H1 (cell line): ENCODE data around the gene FAM83G. TPM values are rescaled to one million over a fixed set of nuclear protein-coding genes. Genes with fewer than 3 reads are reported as not detected.

Source experiments
- CTCF ChIA-PET: fragments of 300-600 bp; sonication (Branson Sonifier 250); formaldehyde crosslinking; loops from one replicate; lab custom pipeline; 2021; ENCODE audit not compliant: partially characterized antibody; lab: Charles Lee
- POLR2A ChIA-PET: fragments of 300-600 bp; sonication (Branson Sonifier 250); formaldehyde crosslinking; loops from one replicate; lab custom pipeline; 2021; ENCODE audit warnings: inconsistent platforms; ENCODE audit not compliant: partially characterized antibody; lab: Charles Lee
- DNase-seq, 2 experiments: peaks; one replicate each; pipeline versions ENCODE4 v3.0.0 to v3.0.0-alpha.2; 2010 to 2022; ENCODE audit warnings: low spot score in 2 of 2, low read depth in 1 of 2, mixed read lengths in 1 of 2
- FAIRE-seq: peaks from 2 replicates; lab custom pipeline; 2011; peaks lifted over from hg19 to GRCh38; lab: Jason Lieb, UNC
- H2AFZ ChIP-seq: 2 replicates; pipeline ENCODE4 v1.8.1; 2012; ENCODE audit warnings: low read length, inconsistent platforms
- H2AK5ac ChIP-seq: 2 replicates; pipeline ENCODE4 v1.6.1; 2013; ENCODE audit warnings: low read depth, low read length
- H2BK120ac ChIP-seq: replicated peaks from 2 replicates; pipeline ENCODE3; 2013; ENCODE audit warnings: low read depth, low read length, inconsistent platforms
- H2BK12ac ChIP-seq: 2 replicates; pipeline ENCODE4 v1.6.1; 2013; ENCODE audit warnings: low read depth, low read length
- H2BK15ac ChIP-seq: 2 replicates; pipeline ENCODE4 v1.6.1; 2013; ENCODE audit warnings: low read length
- H2BK20ac ChIP-seq: 2 replicates; pipeline ENCODE4 v1.6.1; 2013; ENCODE audit warnings: low read length
- H2BK5ac ChIP-seq: 2 replicates; pipeline ENCODE4 v1.6.1; 2013; ENCODE audit warnings: low read depth, low read length
- H3K14ac ChIP-seq: 2 replicates; pipeline ENCODE4 v1.6.1; 2013; ENCODE audit warnings: inconsistent platforms; ENCODE audit not compliant: insufficient read length
- H3K18ac ChIP-seq: 2 replicates; pipeline ENCODE4 v1.6.1; 2013; ENCODE audit warnings: low read length; ENCODE audit errors: extremely low read depth
- H3K23ac ChIP-seq: 2 replicates; pipeline ENCODE4 v1.6.1; 2013; ENCODE audit warnings: inconsistent platforms; ENCODE audit not compliant: insufficient read length
- H3K23me2 ChIP-seq: 2 replicates; pipeline ENCODE4 v1.6.1; 2013; ENCODE audit warnings: low read depth, low read length
- H3K27ac ChIP-seq: 2 replicates; pipeline ENCODE4 v1.6.1; 2011; ENCODE audit warnings: low read depth, low read length, inconsistent platforms
- H3K27me3 ChIP-seq, 4 experiments: replicated peaks in 1 of 4; 1 replicate in 1 of 4; 2 replicates in 3 of 4; pipeline versions ENCODE4 v1.6.1 to v1.8.1; 2011 to 2013; ENCODE audit warnings: low read length in 3 of 4, mild to moderate bottlenecking in 3 of 4, inconsistent platforms in 2 of 4, mixed read lengths in 2 of 4, moderate library complexity in 1 of 4; ENCODE audit not compliant: control insufficient read depth in 3 of 4, insufficient read depth in 3 of 4; ENCODE audit errors: extremely low read depth in 1 of 4
- H3K36me3 ChIP-seq, 4 experiments: 2 replicates each; pipeline versions ENCODE4 v1.6.1 to v1.8.1; 2011 to 2013; ENCODE audit warnings: mild to moderate bottlenecking in 4 of 4, low read length in 3 of 4, moderate library complexity in 2 of 4, control low read depth in 1 of 4, inconsistent platforms in 1 of 4; ENCODE audit not compliant: insufficient read depth in 4 of 4, control insufficient read depth in 2 of 4
- H3K4ac ChIP-seq: replicated peaks from 2 replicates; pipeline ENCODE3; 2013; ENCODE audit warnings: low read length, low read depth, mixed read lengths, inconsistent platforms; ENCODE audit not compliant: insufficient read length
- H3K4me1 ChIP-seq, 4 experiments: replicated peaks in 1 of 4; 1 replicate in 1 of 4; 2 replicates in 3 of 4; pipeline versions ENCODE4 v1.6.1 to v1.8.1; 2011 to 2013; ENCODE audit warnings: low read length in 3 of 4, inconsistent platforms in 2 of 4, mixed read lengths in 1 of 4; ENCODE audit not compliant: insufficient read depth in 4 of 4, control insufficient read depth in 3 of 4
- H3K4me2 ChIP-seq, 2 experiments: 2 replicates each; pipeline versions ENCODE4 v1.6.1 to v1.8.1; 2011 to 2013; ENCODE audit warnings: low read depth in 2 of 2, low read length in 2 of 2, control low read depth in 1 of 2, inconsistent platforms in 1 of 2, mild to moderate bottlenecking in 1 of 2; ENCODE audit not compliant: insufficient read depth in 1 of 2
- H3K4me3 ChIP-seq, 4 experiments: fragments of 200-600, 300-600 bp in 1 of 4; sonication (generic), shearing (Covaris generic), sonication (Bioruptor Twin) in 1 of 4; 2 replicates each; pipeline versions ENCODE4 v1.5.1 to v1.8.1; 2011 to 2016; ENCODE audit warnings: low read length in 4 of 4, low read depth in 3 of 4, control low read depth in 2 of 4, inconsistent platforms in 2 of 4, mild to moderate bottlenecking in 2 of 4, mixed read lengths in 1 of 4, moderate library complexity in 1 of 4; ENCODE audit not compliant: insufficient read depth in 2 of 4; ENCODE audit errors: extremely low read depth in 1 of 4
- H3K56ac ChIP-seq: replicated peaks from 2 replicates; pipeline ENCODE3; 2013; ENCODE audit warnings: low read depth, mild to moderate bottlenecking, mixed read lengths, low read length, inconsistent platforms; ENCODE audit not compliant: insufficient read length
- H3K79me1 ChIP-seq: 2 replicates; pipeline ENCODE4 v1.6.1; 2013; ENCODE audit warnings: low read depth, low read length, control low read depth
- H3K79me2 ChIP-seq, 2 experiments: 2 replicates each; pipeline versions ENCODE4 v1.6.1 to v1.8.1; 2012 to 2013; ENCODE audit warnings: low read length in 2 of 2, mild to moderate bottlenecking in 2 of 2, inconsistent platforms in 1 of 2; ENCODE audit not compliant: insufficient read depth in 2 of 2, control insufficient read depth in 1 of 2
- H3K9ac ChIP-seq, 4 experiments: replicated peaks in 1 of 4; 1 replicate in 1 of 4; 2 replicates in 3 of 4; pipeline versions ENCODE4 v1.6.1 to v1.8.1; 2011 to 2013; ENCODE audit warnings: low read depth in 3 of 4, low read length in 3 of 4, control low read depth in 2 of 4, mild to moderate bottlenecking in 2 of 4, moderate library complexity in 2 of 4, inconsistent platforms in 1 of 4; ENCODE audit errors: extremely low read depth in 1 of 4
- H3K9me3 ChIP-seq, 2 experiments: 2 replicates each; pipeline versions ENCODE4 v1.6.1 to v1.8.1; 2012 to 2013; ENCODE audit warnings: mild to moderate bottlenecking in 2 of 2, moderate library complexity in 2 of 2, control low read depth in 1 of 2, inconsistent platforms in 1 of 2, low read depth in 1 of 2, low read length in 1 of 2, mixed read lengths in 1 of 2; ENCODE audit not compliant: insufficient read depth in 2 of 2
- H4K20me1 ChIP-seq, 2 experiments: replicated peaks in 1 of 2; 2 replicates each; pipeline versions ENCODE3 to v1.8.1; 2011 to 2013; ENCODE audit warnings: inconsistent platforms in 2 of 2, low read length in 2 of 2, mild to moderate bottlenecking in 1 of 2; ENCODE audit not compliant: insufficient read depth in 2 of 2, control insufficient read depth in 1 of 2
- H4K5ac ChIP-seq: 2 replicates; pipeline ENCODE4 v1.6.1; 2013; ENCODE audit warnings: low read length, low read depth, mixed read lengths, inconsistent platforms; ENCODE audit not compliant: insufficient read length
- H4K8ac ChIP-seq: 2 replicates; pipeline ENCODE4 v1.8.0; 2013; ENCODE audit warnings: mild to moderate bottlenecking, moderate library complexity, low read length, inconsistent platforms; ENCODE audit not compliant: insufficient read depth; ENCODE audit errors: extremely low read depth
- H4K91ac ChIP-seq: replicated peaks from 2 replicates; pipeline ENCODE3; 2013; ENCODE audit warnings: low read length, mixed read lengths, inconsistent platforms; ENCODE audit not compliant: insufficient read length
- MAFK ChIP-seq: IDR thresholded peaks from 2 replicates; pipeline ENCODE4 v1.6.1; 2012; ENCODE audit warnings: low read depth, mild to moderate bottlenecking, improper control_type of control experiment, low read length
- RBBP5 ChIP-seq: IDR thresholded peaks from 2 replicates; pipeline ENCODE4 v1.7.1; 2012; ENCODE audit warnings: low read depth, mild to moderate bottlenecking, inconsistent platforms, low read length, moderate library complexity, borderline replicate concordance
- WGBS, 2 experiments: shearing (Covaris generic) in 1 of 2; methylation state at CpG; one replicate each; pipeline versions ENCODE4 v1.1.6 to v1.1.7; 2013 to 2015; ENCODE audit warnings: low lambda C conversion rate in 2 of 2, mixed read lengths in 2 of 2, inconsistent platforms in 1 of 2, low coverage in 1 of 2, missing lambda C conversion rate in 1 of 2; ENCODE audit not compliant: insufficient replicate concordance in 2 of 2, insufficient coverage in 1 of 2, insufficient read length in 1 of 2; ENCODE audit errors: extremely low coverage in 1 of 2, missing lambda C conversion rate in 1 of 2; 5-methylcytosine and 5-hydroxymethylcytosine counted together
- polyA plus RNA-seq, 7 experiments: library from polyadenylated mRNA; depleted of rRNA in 3 of 7; stranded (reverse) in 5 of 7; unstranded in 2 of 7; fragments of >200 nt in 5 of 7; fragments of 200-250 nt in 2 of 7; gene quantifications; 1 replicate in 5 of 7; 2 replicates in 1 of 7; 4 replicates in 1 of 7; pipeline versions ENCODE4 v1.2.1 to v1.2.3, GENCODE V29; 2011 to 2013; ENCODE audit warnings: missing spikeins in 2 of 7, mixed read lengths in 2 of 7
- total RNA-seq: library from RNA; stranded (reverse); fragmentation: NEBNext Ultra II Directional; extraction: Animal tissue kit (Norgen Biotek cat#: 25700); gene quantifications from 2 replicates; pipeline ENCODE4 v1.2.1, GENCODE V29; 2021
- TF ChIP-seq, protein P1 (sequence below): IDR thresholded peaks from 2 replicates; pipeline ENCODE4 v1.6.1; 2012; ENCODE audit warnings: inconsistent platforms
- TF ChIP-seq, protein P2 (sequence below): IDR thresholded peaks from 2 replicates; pipeline ENCODE4 v1.6.1; 2012; ENCODE audit warnings: inconsistent platforms

The FAM83G gene
- total and polyA plus RNA-seq, 2 of the 8 experiments (the other 6 are each of a cell fraction or from before 2014, with no cell fraction given): 15.4 to 29.0 TPM

DNA sequence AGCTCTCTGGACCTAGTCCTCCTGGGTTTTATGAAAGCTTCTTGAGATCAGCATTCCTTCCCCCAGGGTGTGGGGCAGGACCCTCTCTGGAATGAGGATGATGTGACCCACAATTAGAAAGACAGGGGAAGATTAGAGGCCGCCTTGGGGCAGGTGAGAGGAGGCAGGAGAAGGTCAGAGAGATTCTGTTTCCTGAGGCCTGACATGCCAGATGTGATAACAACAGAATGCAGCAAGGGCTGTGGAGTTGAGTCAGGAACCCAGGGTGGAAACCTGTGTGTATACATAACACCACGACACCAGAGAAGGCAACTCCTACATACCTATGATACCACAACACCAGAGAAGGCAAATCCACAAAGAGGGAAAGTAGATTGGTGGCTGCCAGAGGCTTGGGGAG, 58.0 kb downstream of the FAM83G start:
- no peak overlapping the region for H2BK12ac ChIP-seq
- no peaks in the 10 kb centered on the region; a peak in 1 of 7 replicates for H3K4me1 ChIP-seq
- TF ChIP-seq, protein P1, sequence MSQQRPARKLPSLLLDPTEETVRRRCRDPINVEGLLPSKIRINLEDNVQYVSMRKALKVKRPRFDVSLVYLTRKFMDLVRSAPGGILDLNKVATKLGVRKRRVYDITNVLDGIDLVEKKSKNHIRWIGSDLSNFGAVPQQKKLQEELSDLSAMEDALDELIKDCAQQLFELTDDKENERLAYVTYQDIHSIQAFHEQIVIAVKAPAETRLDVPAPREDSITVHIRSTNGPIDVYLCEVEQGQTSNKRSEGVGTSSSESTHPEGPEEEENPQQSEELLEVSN: no peak
- TF ChIP-seq MAFK (no peak), RBBP5 (no peak)
- TF ChIP-seq, protein P2, sequence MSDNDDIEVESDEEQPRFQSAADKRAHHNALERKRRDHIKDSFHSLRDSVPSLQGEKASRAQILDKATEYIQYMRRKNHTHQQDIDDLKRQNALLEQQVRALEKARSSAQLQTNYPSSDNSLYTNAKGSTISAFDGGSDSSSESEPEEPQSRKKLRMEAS: no peak
- H3K14ac ChIP-seq: no peak overlapping the region
- no peaks in the 10 kb centered on the region for H3K9me3 ChIP-seq
- FAIRE-seq (no peak), DNase-seq (no peak)
- H4K91ac ChIP-seq: no peak overlapping the region
- no peak overlapping the region for H3K18ac ChIP-seq
- no peak overlapping the region for H3K4me3 ChIP-seq
- no peak overlapping the region for H2BK20ac ChIP-seq
- H3K79me2 ChIP-seq: no peaks in the 10 kb centered on the region
- no peak overlapping the region for H2BK120ac ChIP-seq
- H4K20me1 ChIP-seq: no peaks in the 10 kb centered on the region
- no peak overlapping the region for H3K4ac ChIP-seq
- no peaks in the 10 kb centered on the region for H3K23me2 ChIP-seq
- no peak overlapping the region for H4K5ac ChIP-seq
- no peak overlapping the region for H3K56ac ChIP-seq
- no peak overlapping the region for H3K27ac ChIP-seq
- no peak overlapping the region for H2AK5ac ChIP-seq
- H4K8ac ChIP-seq: no peak overlapping the region
- H3K36me3 ChIP-seq: no peaks in the 10 kb centered on the region
- H3K9ac ChIP-seq: no peak overlapping the region
- POLR2A ChIA-PET: no interaction called here
- no peaks in the 10 kb centered on the region for H3K79me1 ChIP-seq
- H3K23ac ChIP-seq: no peak overlapping the region
- H3K27me3 ChIP-seq: no peaks in the 10 kb centered on the region
- H2AFZ ChIP-seq: no peak overlapping the region
- CTCF ChIA-PET: interaction anchor here (1.0 kb wide), 1 partner anchor 14 kb away, joined by 5 read pairs; no protein-coding TSS in a partner anchor
- H2BK15ac ChIP-seq: no peak overlapping the region
- WGBS, 2 experiments: 80% methylated on average over 2 of the region's 2 CpGs; no CpG with 5 or more reads in 1 of the 2 experiments
- H3K4me2 ChIP-seq: no peak overlapping the region
- no peak overlapping the region for H2BK5ac ChIP-seq
